Measurements from ENCODE around the gene GFOD1. TPM values are rescaled to one million over a fixed set of nuclear protein-coding genes. Genes with fewer than 3 reads are reported as not detected.

The GFOD1 gene
- total RNA-seq, 4 donors from 2014 or later: 12.2 to 78.2 (median 45.7) TPM

DNA sequence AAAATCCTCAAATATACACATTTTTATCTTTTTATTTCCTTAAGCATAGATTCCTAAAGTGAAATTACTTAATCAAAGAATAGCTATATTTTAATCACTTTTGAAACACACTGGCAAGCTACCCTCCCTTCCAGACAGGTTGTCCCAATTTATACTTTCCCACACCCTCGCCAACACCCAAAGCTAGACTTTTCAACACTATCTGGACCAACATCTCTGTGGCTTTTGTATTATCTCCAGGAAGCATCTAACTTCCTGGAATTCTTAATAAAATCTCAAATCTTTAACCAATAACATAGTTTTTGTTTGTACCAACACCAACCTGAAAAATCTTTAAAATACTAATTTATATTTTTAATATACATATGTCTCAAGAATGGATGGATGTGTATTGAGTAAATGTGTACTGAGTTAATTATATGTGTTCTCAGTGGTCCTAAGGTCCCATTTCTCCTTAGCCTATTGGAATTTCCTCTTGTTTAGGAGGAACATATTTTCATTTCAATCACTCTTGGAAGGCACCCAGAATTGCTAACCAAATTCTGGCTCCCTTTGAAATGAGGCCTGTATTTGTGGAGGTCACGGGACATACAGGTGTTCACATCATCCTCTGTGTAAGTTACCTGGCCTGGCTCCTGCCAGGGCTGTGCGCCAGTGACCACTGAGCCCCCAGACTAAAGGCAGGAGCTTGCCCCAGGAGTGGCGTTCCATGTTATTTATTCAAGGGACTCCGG, 17.4 kb upstream of the GFOD1 start:
- TF ChIP-seq, protein P1, sequence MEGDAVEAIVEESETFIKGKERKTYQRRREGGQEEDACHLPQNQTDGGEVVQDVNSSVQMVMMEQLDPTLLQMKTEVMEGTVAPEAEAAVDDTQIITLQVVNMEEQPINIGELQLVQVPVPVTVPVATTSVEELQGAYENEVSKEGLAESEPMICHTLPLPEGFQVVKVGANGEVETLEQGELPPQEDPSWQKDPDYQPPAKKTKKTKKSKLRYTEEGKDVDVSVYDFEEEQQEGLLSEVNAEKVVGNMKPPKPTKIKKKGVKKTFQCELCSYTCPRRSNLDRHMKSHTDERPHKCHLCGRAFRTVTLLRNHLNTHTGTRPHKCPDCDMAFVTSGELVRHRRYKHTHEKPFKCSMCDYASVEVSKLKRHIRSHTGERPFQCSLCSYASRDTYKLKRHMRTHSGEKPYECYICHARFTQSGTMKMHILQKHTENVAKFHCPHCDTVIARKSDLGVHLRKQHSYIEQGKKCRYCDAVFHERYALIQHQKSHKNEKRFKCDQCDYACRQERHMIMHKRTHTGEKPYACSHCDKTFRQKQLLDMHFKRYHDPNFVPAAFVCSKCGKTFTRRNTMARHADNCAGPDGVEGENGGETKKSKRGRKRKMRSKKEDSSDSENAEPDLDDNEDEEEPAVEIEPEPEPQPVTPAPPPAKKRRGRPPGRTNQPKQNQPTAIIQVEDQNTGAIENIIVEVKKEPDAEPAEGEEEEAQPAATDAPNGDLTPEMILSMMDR (IDR thresholded peaks at IDR 0.05): no peak
- ATAC-seq (ENCODE audit: low FRiP score) (no peak), DNase-seq (ENCODE audit: low spot score) (no peak)

GRCh38 chr6:13500915-13501314, 13.5 kb upstream of the GFOD1 start:
- TF ChIP-seq, protein P1 (IDR thresholded peaks at IDR 0.05): no peak
- ATAC-seq (ENCODE audit: low FRiP score) (no peak), DNase-seq (ENCODE audit: low spot score) (no peak)

- TF ChIP-seq, protein P1 (IDR thresholded peaks at IDR 0.05): no peak
- ATAC-seq (ENCODE audit: low FRiP score) (no peak), DNase-seq (ENCODE audit: low spot score) (no peak)
Observed at GRCh38 chr6:13500264-13500663, 12.9 kb upstream of the GFOD1 start.

GRCh38 chr6:13496513-13497190, 9.3 kb upstream of the GFOD1 start:
- DNase-seq (ENCODE audit: low spot score) (no peak), ATAC-seq (ENCODE audit: low FRiP score) (no peak)
- TF ChIP-seq, protein P1 (IDR thresholded peaks at IDR 0.05): no peak

- no peak for ATAC-seq (ENCODE audit: low FRiP score)
- TF ChIP-seq, protein P1 (IDR thresholded peaks at IDR 0.05): no peak
- DNase-seq (ENCODE audit: low spot score): no peak
Observed at GRCh38 chr6:13495818-13496217, 8.4 kb upstream of the GFOD1 start.

- ATAC-seq (ENCODE audit: low FRiP score) (no peak), DNase-seq (ENCODE audit: low spot score) (no peak)
- TF ChIP-seq, protein P1 (IDR thresholded peaks at IDR 0.05): no peak
Observed at GRCh38 chr6:13495112-13495776, 7.8 kb upstream of the GFOD1 start.

All from omental fat pad (tissue), 4 donors.